Natural killer cell (primary cell): Measurements from ENCODE around the gene PRAMEF13. TPM values are rescaled to one million over a fixed set of nuclear protein-coding genes. Genes with fewer than 3 reads are reported as not detected.
"Not testable (repeated sequence)": the region's sequence is repeated elsewhere in the genome, so short reads cannot be mapped to it uniquely, and the experiment has no call there.

Experiments
- ATAC-seq, 3 donors: fragments of 150-1000 bp in 2 of 3; fragments of 200-7000 bp in 1 of 3; cut with Tn5 transposase; 1 replicate in 1 of 3; 2 replicates in 2 of 3; pipeline ENCODE4 v1.10.0; 2021; ENCODE audit warnings: mild to moderate bottlenecking in 2 of 3, moderate library complexity in 2 of 3
- DNase-seq, 2 donors: peaks; one replicate each; pipeline versions ENCODE4 v3.0.0 to v3.0.0-alpha.2; 2013 to 2021; ENCODE audit warnings: mixed read lengths in 1 of 2
- H3K27ac ChIP-seq: one replicate; pipeline ENCODE4 v1.5.1; 2013; ENCODE audit warnings: mild to moderate bottlenecking, low read length
- H3K27me3 ChIP-seq: one replicate; pipeline ENCODE4 v1.6.1; 2013; ENCODE audit warnings: low read length; ENCODE audit not compliant: control insufficient read depth, insufficient read depth
- H3K36me3 ChIP-seq: one replicate; pipeline ENCODE4 v1.6.1; 2013; ENCODE audit warnings: low read length; ENCODE audit not compliant: control insufficient read depth, insufficient read depth
- H3K4me1 ChIP-seq: one replicate; pipeline ENCODE4 v1.6.1; 2013; ENCODE audit warnings: low read length; ENCODE audit not compliant: control insufficient read depth, insufficient read depth
- H3K4me3 ChIP-seq: one replicate; pipeline ENCODE4 v1.5.1; 2013; ENCODE audit warnings: low read length
- H3K9me3 ChIP-seq: one replicate; pipeline ENCODE4 v1.6.1; 2013; ENCODE audit warnings: low read length; ENCODE audit not compliant: control insufficient read depth, insufficient read depth
- H3K27ac Mint-ChIP-seq, 2 donors: one replicate each; pipeline ENCODE4 v1.8.0; 2022; ENCODE audit warnings: mild to moderate bottlenecking in 2 of 2, mixed read lengths in 2 of 2, moderate library complexity in 1 of 2
- H3K27me3 Mint-ChIP-seq, 2 donors: one replicate each; pipeline ENCODE4 v1.8.0; 2022; ENCODE audit warnings: low read depth in 2 of 2, mixed read lengths in 2 of 2
- H3K36me3 Mint-ChIP-seq: one replicate; pipeline ENCODE4 v1.8.0; 2022; ENCODE audit warnings: mixed read lengths
- H3K4me1 Mint-ChIP-seq, 2 donors: one replicate each; pipeline ENCODE4 v1.8.0; 2022; ENCODE audit warnings: mixed read lengths in 2 of 2
- H3K4me3 Mint-ChIP-seq: one replicate; pipeline ENCODE4 v1.8.0; 2022; ENCODE audit warnings: mild to moderate bottlenecking, moderate library complexity, mixed read lengths
- H3K9me3 Mint-ChIP-seq, 2 donors: one replicate each; pipeline ENCODE4 v1.8.0; 2022; ENCODE audit warnings: mixed read lengths in 2 of 2
- WGBS: methylation state at CpG from one replicate; pipeline ENCODE4 v1.1.7; 2013; ENCODE audit warnings: missing lambda C conversion rate; ENCODE audit not compliant: insufficient coverage; 5-methylcytosine and 5-hydroxymethylcytosine counted together
- intact Hi-C: fragments of 100-400 bp; cut with micrococcal nuclease; formaldehyde crosslinking; loops from one replicate; pipeline ENCODE4 v1.14.2; 2022
- total RNA-seq, 4 donors: library from RNA; stranded (reverse); fragments of 120-200 nt in 1 of 4; gene quantifications; one replicate each; pipeline versions ENCODE4 v1.2.3 to v1.2.4, GENCODE V29; 2013 to 2022
- TF ChIP-seq, protein P1 (sequence below): fragments of 200-600 bp; IDR thresholded peaks from one replicate; pipeline ENCODE4 v1.8.0; 2022; ENCODE audit warnings: antibody characterized with exemption

Gene PRAMEF13
- total RNA-seq, 3 donors from 2014 or later (not counting 1 experiment from before 2014, with no cell fraction given) = not detected

DNA sequence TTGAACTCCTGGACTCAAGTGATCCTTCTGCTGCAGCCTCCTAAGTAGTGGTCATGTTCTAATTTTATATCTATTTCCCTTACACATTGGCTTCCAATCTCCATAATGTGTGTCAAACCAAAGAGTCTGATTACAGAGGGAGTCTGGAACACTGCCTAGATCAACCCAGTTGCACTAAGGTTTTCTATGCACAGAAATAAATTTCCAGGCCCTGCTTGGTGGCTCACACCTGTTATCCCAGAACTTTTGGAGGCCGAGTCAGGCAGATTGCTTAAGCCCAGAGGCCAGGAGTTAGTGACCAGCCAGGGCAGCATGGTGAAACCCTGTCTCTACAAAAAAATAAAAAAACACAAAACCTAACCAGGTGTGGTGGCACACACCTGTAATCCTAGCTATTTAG, 32.8 kb upstream of the PRAMEF13 start:
- intact Hi-C loops, H3K4me1 Mint-ChIP-seq, H3K27ac Mint-ChIP-seq, H3K9me3 Mint-ChIP-seq, H3K27me3 Mint-ChIP-seq, H3K4me3 ChIP-seq, H3K36me3 Mint-ChIP-seq, H3K36me3 ChIP-seq, H3K4me1 ChIP-seq, H3K27ac ChIP-seq, DNase-seq, H3K27me3 ChIP-seq, H3K9me3 ChIP-seq, H3K4me3 Mint-ChIP-seq, ATAC-seq: not testable (repeated sequence)
- WGBS = 88% methylated on average over 1 of the region's 1 CpG

DNA sequence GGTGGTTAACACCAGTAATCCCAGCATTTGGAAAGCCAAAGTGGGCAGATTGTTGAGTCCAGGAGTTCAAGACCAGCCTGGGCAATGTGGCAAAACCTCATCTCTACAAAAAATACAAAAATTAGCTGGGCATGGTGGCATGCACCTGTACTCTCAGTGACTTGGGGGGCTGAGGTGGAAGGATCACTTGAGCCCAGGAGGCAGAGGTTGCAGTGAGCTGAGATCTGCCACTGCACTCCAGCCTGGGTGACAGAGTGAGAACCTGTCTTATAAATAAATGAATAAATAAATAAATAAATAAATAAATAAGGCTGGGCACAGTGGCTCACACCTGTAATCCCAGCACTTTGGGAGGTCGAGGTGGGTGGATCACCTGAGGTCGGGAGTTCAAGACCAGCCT, 30.8 kb upstream of the PRAMEF13 start:
- H3K36me3 ChIP-seq, ATAC-seq, DNase-seq, H3K9me3 Mint-ChIP-seq, H3K4me1 Mint-ChIP-seq, intact Hi-C loops, H3K27ac Mint-ChIP-seq, H3K4me1 ChIP-seq, H3K27me3 ChIP-seq, H3K9me3 ChIP-seq, H3K4me3 Mint-ChIP-seq, H3K27me3 Mint-ChIP-seq, H3K4me3 ChIP-seq, H3K36me3 Mint-ChIP-seq, H3K27ac ChIP-seq: not testable (repeated sequence)
- WGBS = 60% methylated on average over 1 of the region's 2 CpGs

DNA sequence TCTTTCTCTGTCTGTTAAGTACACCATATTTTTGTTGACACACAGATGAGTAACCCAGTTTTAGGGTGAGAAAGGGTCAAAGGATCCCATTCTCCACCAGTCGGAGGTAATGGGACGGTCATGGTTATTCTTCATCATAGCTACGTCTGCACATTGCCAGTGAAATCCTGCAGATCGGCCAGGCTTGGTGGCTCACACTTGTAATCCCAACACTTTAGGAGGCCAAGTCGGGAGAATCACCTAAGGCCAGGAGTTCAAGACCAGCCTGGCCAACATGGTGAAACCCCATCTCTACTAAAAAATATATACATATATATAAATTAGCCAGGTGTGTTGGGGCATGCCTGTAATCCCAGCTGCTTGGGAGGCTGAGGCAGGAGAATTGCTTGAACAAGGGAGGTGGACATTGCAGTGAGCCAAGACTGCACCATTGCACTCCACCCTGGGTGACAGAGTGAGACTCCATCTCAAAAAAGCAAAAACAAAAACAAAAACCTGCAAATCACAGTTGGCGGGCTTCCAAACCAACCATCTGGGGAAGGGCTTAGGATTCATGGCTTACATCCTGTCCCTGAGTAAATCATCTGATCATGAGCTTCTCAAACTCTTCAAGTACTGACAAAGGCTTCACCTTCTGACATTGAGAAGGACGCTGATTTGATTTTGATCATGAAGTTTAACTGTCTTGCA, 30.0 kb upstream of the PRAMEF13 start:
- H3K27ac Mint-ChIP-seq, H3K27me3 ChIP-seq, DNase-seq, intact Hi-C loops, H3K4me3 Mint-ChIP-seq, H3K36me3 Mint-ChIP-seq, H3K4me3 ChIP-seq, H3K27ac ChIP-seq, H3K27me3 Mint-ChIP-seq, H3K36me3 ChIP-seq, H3K4me1 ChIP-seq, H3K9me3 Mint-ChIP-seq, H3K4me1 Mint-ChIP-seq, H3K9me3 ChIP-seq, ATAC-seq: not testable (repeated sequence)
- 83% methylated on average over 7 of the region's 7 CpGs for WGBS

DNA sequence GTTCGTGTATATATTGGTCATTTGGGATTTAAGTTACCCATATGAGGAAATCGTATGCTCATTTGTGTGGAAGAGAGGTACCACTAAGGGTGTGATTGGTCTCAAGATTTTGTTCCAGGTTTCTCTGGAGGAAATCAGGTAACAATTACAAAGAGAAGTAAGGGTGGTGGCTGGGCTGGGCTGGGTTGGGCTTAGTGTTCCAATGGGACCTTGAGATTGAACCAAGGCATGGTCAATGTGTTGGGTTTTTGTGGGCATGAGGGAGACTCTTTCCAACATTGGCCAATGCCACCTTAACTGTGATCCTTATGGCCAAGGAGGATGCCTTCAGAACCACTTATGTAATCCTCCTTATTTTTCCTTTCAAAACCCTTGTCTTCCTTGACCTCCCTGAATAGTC, 29.4 kb upstream of the PRAMEF13 start:
- H3K4me1 ChIP-seq, H3K9me3 Mint-ChIP-seq, H3K9me3 ChIP-seq, H3K27ac Mint-ChIP-seq, H3K4me1 Mint-ChIP-seq, H3K4me3 ChIP-seq, intact Hi-C loops, H3K36me3 Mint-ChIP-seq, H3K36me3 ChIP-seq, DNase-seq, H3K27me3 Mint-ChIP-seq, H3K27me3 ChIP-seq, H3K4me3 Mint-ChIP-seq, H3K27ac ChIP-seq: not testable (repeated sequence)
- ATAC-seq = peak in 1 of 3 donors; percentile 21
- 83% methylated on average over 2 of the region's 2 CpGs for WGBS

DNA sequence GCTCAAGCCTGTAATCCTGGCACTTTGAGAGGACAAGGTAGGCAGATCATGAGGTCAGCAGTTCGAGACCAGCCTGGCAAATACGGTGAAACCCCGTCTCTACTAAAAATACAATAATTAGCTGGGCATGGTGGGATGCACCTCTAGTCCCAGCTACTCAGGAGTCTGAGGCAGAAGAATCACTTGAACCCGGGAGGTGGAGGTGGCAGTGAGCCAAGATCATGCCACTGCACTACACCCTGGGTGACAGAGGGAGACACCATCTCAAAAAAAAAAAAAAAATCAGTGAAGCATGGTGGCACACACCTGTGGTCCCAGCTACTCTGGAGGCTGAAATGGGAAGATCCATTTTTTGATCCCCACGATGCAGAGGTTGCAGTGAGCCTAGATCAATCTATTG, 28.9 kb upstream of the PRAMEF13 start:
- H3K9me3 Mint-ChIP-seq, H3K9me3 ChIP-seq, H3K27ac ChIP-seq, H3K4me1 ChIP-seq, H3K27me3 ChIP-seq, H3K27ac Mint-ChIP-seq, H3K36me3 ChIP-seq, H3K4me1 Mint-ChIP-seq, H3K27me3 Mint-ChIP-seq, DNase-seq, H3K36me3 Mint-ChIP-seq, H3K4me3 Mint-ChIP-seq, H3K4me3 ChIP-seq, intact Hi-C loops: not testable (repeated sequence)
- 76% methylated on average over 5 of the region's 5 CpGs for WGBS
- peak in 1 of 3 donors; percentile 7 for ATAC-seq

DNA sequence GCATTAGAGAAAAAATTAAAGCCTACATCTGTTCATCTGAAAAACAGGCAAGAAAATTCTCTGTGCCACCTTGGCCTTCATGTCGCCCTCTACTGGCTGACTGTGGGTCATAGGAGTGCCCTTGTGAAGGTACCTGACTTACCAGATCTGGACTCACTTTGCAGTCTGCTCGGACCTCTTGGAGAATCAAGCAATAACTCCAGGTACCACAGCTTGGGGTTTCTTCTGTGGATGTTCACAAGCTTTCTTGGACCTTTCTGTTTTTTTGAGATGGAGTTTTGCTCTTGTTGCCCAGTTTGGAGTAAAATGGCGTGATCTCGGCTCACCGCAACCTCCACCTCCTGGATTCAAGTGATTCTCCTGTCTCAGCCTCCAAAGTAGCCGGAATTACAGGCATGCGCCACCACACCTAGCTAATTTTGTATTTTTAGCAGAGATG, 27.2 kb upstream of the PRAMEF13 start:
- Histone ChIP-seq H3K27me3 (no peaks in the 10 kb centered on the region), H3K9me3 (no peaks in the 10 kb centered on the region), H3K27ac (no peak overlapping the region), H3K36me3 (no peaks in the 10 kb centered on the region), H3K4me3 (no peak overlapping the region), H3K4me1 (no peaks in the 10 kb centered on the region)
- no peak overlapping the region for H3K4me3 Mint-ChIP-seq
- no peaks in the 10 kb centered on the region for H3K4me1 Mint-ChIP-seq
- H3K36me3 Mint-ChIP-seq = no peaks in the 10 kb centered on the region
- intact Hi-C loops = loop anchor here (10.0 kb wide), 1 partner anchor 146 kb away; the partner anchor contains the start of gene PRAMEF19
- no peaks in the 10 kb centered on the region for H3K9me3 Mint-ChIP-seq
- ATAC-seq = peak in 1 of 3 donors; percentile 70
- no peak overlapping the region for H3K27ac Mint-ChIP-seq
- peak in 1 of 2 donors; percentile 48 for DNase-seq
- 77% methylated on average over 7 of the region's 7 CpGs for WGBS
- peaks cover 0 to 3% of the 10 kb centered on the region in 2 donors for H3K27me3 Mint-ChIP-seq
- TF ChIP-seq, protein P1, sequence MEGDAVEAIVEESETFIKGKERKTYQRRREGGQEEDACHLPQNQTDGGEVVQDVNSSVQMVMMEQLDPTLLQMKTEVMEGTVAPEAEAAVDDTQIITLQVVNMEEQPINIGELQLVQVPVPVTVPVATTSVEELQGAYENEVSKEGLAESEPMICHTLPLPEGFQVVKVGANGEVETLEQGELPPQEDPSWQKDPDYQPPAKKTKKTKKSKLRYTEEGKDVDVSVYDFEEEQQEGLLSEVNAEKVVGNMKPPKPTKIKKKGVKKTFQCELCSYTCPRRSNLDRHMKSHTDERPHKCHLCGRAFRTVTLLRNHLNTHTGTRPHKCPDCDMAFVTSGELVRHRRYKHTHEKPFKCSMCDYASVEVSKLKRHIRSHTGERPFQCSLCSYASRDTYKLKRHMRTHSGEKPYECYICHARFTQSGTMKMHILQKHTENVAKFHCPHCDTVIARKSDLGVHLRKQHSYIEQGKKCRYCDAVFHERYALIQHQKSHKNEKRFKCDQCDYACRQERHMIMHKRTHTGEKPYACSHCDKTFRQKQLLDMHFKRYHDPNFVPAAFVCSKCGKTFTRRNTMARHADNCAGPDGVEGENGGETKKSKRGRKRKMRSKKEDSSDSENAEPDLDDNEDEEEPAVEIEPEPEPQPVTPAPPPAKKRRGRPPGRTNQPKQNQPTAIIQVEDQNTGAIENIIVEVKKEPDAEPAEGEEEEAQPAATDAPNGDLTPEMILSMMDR = peak; percentile 7

DNA sequence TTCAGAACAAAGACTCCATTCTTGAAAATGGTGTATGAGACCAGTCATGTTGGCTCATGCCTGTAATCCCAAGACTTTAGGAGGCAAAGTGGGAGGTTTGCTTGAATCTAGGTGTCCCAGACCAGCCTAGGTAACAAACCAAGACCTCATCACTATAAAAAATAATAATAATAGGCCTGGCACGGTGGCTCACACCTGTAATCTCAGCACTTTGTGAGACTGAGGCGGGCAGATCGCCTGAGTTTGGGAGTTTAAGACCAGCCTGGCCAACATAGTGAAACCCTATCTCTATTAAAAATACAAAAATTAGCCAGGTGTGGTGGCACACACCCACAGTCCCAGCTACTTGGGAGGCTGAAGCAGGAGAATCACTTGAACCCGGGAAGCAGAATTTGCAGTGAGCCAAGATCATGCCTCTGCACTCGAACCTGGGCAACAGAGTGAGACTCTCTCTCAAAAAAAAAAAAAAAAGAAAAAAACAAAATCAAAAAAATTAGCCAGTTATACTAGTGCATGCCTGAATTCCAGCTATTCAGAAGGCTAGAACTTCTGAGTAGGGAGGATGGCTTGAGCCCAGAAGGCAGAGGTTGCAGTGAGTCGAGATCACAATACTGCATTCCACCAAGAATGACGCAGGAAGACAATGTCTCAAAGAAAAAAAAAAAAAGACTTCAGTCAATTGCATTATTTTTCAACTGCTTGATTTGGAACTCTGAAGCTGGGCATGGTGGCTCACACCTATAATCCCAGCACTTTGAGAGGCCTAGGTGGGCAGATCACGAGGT, 26.3 kb upstream of the PRAMEF13 start:
- not testable (repeated sequence) for DNase-seq, H3K9me3 ChIP-seq, H3K9me3 Mint-ChIP-seq, H3K36me3 ChIP-seq, H3K27ac Mint-ChIP-seq, H3K36me3 Mint-ChIP-seq, H3K4me1 Mint-ChIP-seq, H3K27me3 ChIP-seq, H3K4me3 ChIP-seq, ATAC-seq, H3K27ac ChIP-seq, H3K4me1 ChIP-seq, H3K4me3 Mint-ChIP-seq, H3K27me3 Mint-ChIP-seq
- WGBS = 87% methylated on average over 8 of the region's 8 CpGs
- intact Hi-C loops = loop anchor here (10.0 kb wide), 1 partner anchor 147 kb away; the partner anchor contains the start of gene PRAMEF19
